Osteocyte (in vitro differentiated cells): Measurements from ENCODE around the gene ZNF428. TPM values are rescaled to one million over a fixed set of nuclear protein-coding genes. Genes with fewer than 3 reads are reported as not detected.

Source experiments
- DNase-seq: peaks from one replicate; pipeline ENCODE4 v3.0.0; 2021; ENCODE audit warnings: mixed read lengths; ENCODE audit not compliant: unreplicated experiment; ENCODE audit errors: extremely low spot score
- H3K27ac Mint-ChIP-seq: one replicate; pipeline ENCODE4 v1.8.0; 2021; ENCODE audit warnings: mild to moderate bottlenecking, mixed read lengths; ENCODE audit not compliant: unreplicated experiment
- H3K27me3 Mint-ChIP-seq: one replicate; pipeline ENCODE4 v1.8.0; 2021; ENCODE audit warnings: mixed read lengths; ENCODE audit not compliant: unreplicated experiment
- H3K36me3 Mint-ChIP-seq: one replicate; pipeline ENCODE4 v1.8.0; 2021; ENCODE audit warnings: mixed read lengths; ENCODE audit not compliant: unreplicated experiment
- H3K4me1 Mint-ChIP-seq: one replicate; pipeline ENCODE4 v1.8.0; 2021; ENCODE audit warnings: mixed read lengths; ENCODE audit not compliant: unreplicated experiment
- H3K4me3 Mint-ChIP-seq: one replicate; pipeline ENCODE4 v1.8.0; 2021; ENCODE audit warnings: mild to moderate bottlenecking, moderate library complexity, mixed read lengths; ENCODE audit not compliant: unreplicated experiment
- H3K9me3 Mint-ChIP-seq: one replicate; pipeline ENCODE4 v1.8.0; 2021; ENCODE audit warnings: mixed read lengths; ENCODE audit not compliant: unreplicated experiment
- CTCF ChIP-seq: fragments of 200-600 bp; sonication (generic); IDR thresholded peaks from 2 replicates; pipeline ENCODE4 v1.5.0; 2021; ENCODE audit warnings: antibody characterized with exemption, mild to moderate bottlenecking, moderate library complexity
- total RNA-seq: library from RNA; stranded (reverse); gene quantifications from 2 replicates; pipeline ENCODE4 v1.2.1, GENCODE V29; 2021

Gene ZNF428
- total RNA-seq, 1 donor from 2014 or later, result 74.1 TPM

GRCh38 chr19:43634068-43634467 is 14.6 kb upstream of the ZNF428 start:
- Mint-ChIP-seq H3K9me3 (no peaks in the 10 kb centered on the region), H3K36me3 (no peaks in the 10 kb centered on the region), H3K27ac (no peak overlapping the region), H3K27me3 (peaks cover 24% of the 10 kb centered on the region), H3K4me3 (no peak overlapping the region), H3K4me1 (peaks cover 11% of the 10 kb centered on the region)
- TF ChIP-seq CTCF, result no peak
- no peak for DNase-seq

- Mint-ChIP-seq H3K27me3 (peaks cover 18% of the 10 kb centered on the region), H3K9me3 (no peaks in the 10 kb centered on the region), H3K4me1 (peaks cover 7% of the 10 kb centered on the region), H3K36me3 (no peaks in the 10 kb centered on the region), H3K4me3 (no peak overlapping the region), H3K27ac (no peak overlapping the region)
- no peak for DNase-seq
- TF ChIP-seq CTCF, result no peak
These were observed 14.1 kb upstream of the ZNF428 start for GRCh38 chr19:43633520-43633919.

GRCh38 chr19:43631491-43631890 is 12.1 kb upstream of the ZNF428 start:
- no peak for DNase-seq
- TF ChIP-seq CTCF, result no peak
- Mint-ChIP-seq H3K27me3 (peaks cover 7% of the 10 kb centered on the region), H3K4me3 (no peak overlapping the region), H3K27ac (no peak overlapping the region), H3K4me1 (peaks cover 7% of the 10 kb centered on the region), H3K36me3 (no peaks in the 10 kb centered on the region), H3K9me3 (no peaks in the 10 kb centered on the region)

- no peaks in the 10 kb centered on the region for H3K9me3 Mint-ChIP-seq
- DNase-seq, result no peak
- H3K36me3 Mint-ChIP-seq, result no peaks in the 10 kb centered on the region
- H3K27me3 Mint-ChIP-seq, result peaks cover 7% of the 10 kb centered on the region
- no peaks in the 10 kb centered on the region for H3K4me1 Mint-ChIP-seq
- TF ChIP-seq CTCF, result no peak
- H3K27ac Mint-ChIP-seq, result no peak overlapping the region
- H3K4me3 Mint-ChIP-seq, result no peak overlapping the region
These were observed 9.4 kb upstream of the ZNF428 start for GRCh38 chr19:43628646-43629326.

GRCh38 chr19:43626838-43627237 is 7.4 kb upstream of the ZNF428 start:
- H3K27ac Mint-ChIP-seq, result no peak overlapping the region
- H3K4me3 Mint-ChIP-seq, result no peak overlapping the region
- H3K4me1 Mint-ChIP-seq, result no peaks in the 10 kb centered on the region
- no peaks in the 10 kb centered on the region for H3K36me3 Mint-ChIP-seq
- peaks cover under 1% of the 10 kb centered on the region for H3K27me3 Mint-ChIP-seq
- no peak for DNase-seq
- no peak for TF ChIP-seq CTCF
- no peaks in the 10 kb centered on the region for H3K9me3 Mint-ChIP-seq
